T-helper 17 cell (primary cell): ENCODE results near the gene PTH2R. TPM values are rescaled to one million over a fixed set of nuclear protein-coding genes. Genes with fewer than 3 reads are reported as not detected.

ENCODE experiments used
- ATAC-seq: fragments of 150-1000 bp; cut with Tn5 transposase; 2 replicates; pipeline ENCODE4 v1.10.0; 2021; ENCODE audit warnings: mild to moderate bottlenecking, moderate library complexity
- DNase-seq, 3 donors: peaks; one replicate each; pipeline versions ENCODE4 v3.0.0 to v3.0.0-alpha.2; 2020 to 2021
- H3K9me3 ChIP-seq: one replicate; pipeline ENCODE4 v1.7.0; 2013; ENCODE audit warnings: low read length, mild to moderate bottlenecking; ENCODE audit not compliant: control insufficient read depth, poor library complexity, severe bottlenecking
- H3K27ac Mint-ChIP-seq: one replicate; pipeline ENCODE4 v1.8.0; 2022; ENCODE audit warnings: mild to moderate bottlenecking, moderate library complexity, mixed read lengths
- H3K27me3 Mint-ChIP-seq: one replicate; pipeline ENCODE4 v1.8.0; 2022; ENCODE audit warnings: mixed read lengths
- H3K36me3 Mint-ChIP-seq: one replicate; pipeline ENCODE4 v1.8.0; 2022; ENCODE audit warnings: low read depth, mixed read lengths
- H3K4me1 Mint-ChIP-seq: one replicate; pipeline ENCODE4 v1.8.0; 2022; ENCODE audit warnings: mild to moderate bottlenecking, mixed read lengths
- H3K4me3 Mint-ChIP-seq: one replicate; pipeline ENCODE4 v1.8.0; 2022; ENCODE audit warnings: mild to moderate bottlenecking, moderate library complexity, mixed read lengths
- total RNA-seq, 4 donors: library from RNA in 2 of 4; stranded (reverse) in 2 of 4; gene quantifications; one replicate each; pipeline ENCODE4 v1.2.3 and lab custom pipeline; 2022 to 2026

Gene PTH2R, protein sequence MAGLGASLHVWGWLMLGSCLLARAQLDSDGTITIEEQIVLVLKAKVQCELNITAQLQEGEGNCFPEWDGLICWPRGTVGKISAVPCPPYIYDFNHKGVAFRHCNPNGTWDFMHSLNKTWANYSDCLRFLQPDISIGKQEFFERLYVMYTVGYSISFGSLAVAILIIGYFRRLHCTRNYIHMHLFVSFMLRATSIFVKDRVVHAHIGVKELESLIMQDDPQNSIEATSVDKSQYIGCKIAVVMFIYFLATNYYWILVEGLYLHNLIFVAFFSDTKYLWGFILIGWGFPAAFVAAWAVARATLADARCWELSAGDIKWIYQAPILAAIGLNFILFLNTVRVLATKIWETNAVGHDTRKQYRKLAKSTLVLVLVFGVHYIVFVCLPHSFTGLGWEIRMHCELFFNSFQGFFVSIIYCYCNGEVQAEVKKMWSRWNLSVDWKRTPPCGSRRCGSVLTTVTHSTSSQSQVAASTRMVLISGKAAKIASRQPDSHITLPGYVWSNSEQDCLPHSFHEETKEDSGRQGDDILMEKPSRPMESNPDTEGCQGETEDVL
- total RNA-seq (under 1 TPM in 1 of 2 donors, not detected in 1; 0.27 TPM), total RNA-seq (lab: John Stamatoyannopoulos, UW) (0 to 0.38 reads per million in 2 donors)

DNA sequence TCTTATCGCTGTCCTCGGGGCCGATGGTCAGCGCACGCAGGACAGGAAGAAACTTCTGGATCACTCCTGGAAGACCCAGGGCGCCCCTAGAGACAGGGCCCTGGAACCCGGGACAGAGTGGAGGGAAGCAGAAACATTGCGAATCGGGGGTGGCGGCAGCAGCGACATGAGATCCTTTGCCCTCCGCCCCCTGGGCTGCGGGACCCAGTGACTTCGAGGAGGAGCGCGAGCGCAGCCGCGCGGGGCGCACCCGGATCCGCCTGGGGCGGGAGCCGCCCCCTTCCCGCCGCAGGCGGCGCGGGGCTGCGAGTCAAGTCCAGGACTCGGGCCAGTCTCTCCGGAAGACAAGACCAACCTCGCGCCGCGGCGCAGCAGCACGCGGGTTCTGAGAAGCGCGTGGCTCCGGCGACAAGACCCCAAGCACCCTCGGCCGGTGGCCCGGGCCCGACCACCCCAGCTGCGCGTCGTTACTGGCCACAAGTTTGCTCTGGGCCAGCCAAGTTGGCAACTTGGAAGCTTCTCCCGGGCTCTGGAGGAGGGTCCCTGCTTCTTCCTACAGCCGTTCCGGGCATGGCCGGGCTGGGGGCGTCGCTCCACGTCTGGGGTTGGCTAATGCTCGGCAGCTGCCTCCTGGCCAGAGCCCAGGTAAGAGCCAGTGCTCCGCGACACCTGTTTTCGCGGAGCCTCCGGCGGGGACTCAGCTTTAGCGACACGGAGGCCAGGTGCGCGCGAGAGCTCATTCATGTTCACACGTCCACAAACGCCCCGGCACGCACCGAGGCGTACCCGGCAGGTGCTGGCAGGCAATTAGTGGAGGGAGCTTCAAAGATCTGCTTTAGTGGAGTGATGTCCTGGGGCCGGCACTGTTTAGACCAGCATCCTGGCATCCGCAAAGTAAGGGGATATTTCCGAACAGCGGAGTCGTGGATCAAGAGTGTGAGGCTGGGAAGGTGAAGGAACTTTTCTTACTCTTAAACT is at the start of gene PTH2R:
Gene PTH2R (plus strand): TSS at position 319 of the 978 bp plus-strand sequence. CDS start 252 bp downstream, at position 571.
- DNase-seq (no peak), ATAC-seq (no peak)
- H3K9me3 ChIP-seq = no peaks in the 10 kb centered on the region
- Mint-ChIP-seq H3K4me3 (peak within 1 kb of the TSS; percentile 53), H3K27me3 (peaks cover 88% of the 10 kb centered on the region), H3K27ac (no peak within 1 kb of the TSS), H3K4me1 (peaks cover 7% of the 10 kb centered on the region), H3K36me3 (peaks cover 3% of the 10 kb centered on the region)

DNA sequence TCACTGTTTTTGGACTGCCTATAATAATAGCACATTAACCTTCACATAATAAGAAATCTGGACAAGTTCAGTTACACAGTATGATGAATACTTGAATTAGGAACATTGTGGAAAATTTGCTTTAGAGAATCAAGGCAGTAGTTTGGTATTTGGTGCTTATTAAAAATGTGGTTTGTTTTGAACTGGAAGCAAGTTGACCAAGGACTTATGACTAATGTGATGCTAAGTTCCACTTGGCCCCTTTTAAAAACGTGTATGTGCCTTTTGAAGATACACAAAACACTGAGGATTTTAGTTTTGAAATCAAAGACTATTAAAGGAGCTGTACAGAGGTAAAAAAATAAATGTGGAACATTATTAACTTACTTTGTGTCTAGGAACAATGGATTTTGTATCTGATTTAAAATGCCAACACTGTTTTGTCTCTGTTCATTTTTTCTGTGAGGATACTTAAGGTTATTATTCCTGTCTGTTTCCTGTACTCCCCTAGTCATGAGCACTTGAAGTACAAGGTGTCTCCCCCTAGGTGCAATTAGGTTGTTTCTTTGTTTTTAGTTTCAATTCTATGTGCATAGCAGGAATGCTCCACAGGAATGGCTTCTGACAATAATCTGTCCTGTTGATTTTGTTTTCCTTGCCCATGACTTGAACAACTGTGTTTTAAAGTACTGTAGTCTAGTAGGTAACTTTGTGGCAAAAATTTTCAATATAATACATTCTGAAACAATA is 49.6 kb upstream of the PTH2R start:
- H3K27me3 Mint-ChIP-seq = no peaks in the 10 kb centered on the region
- H3K4me1 Mint-ChIP-seq = no peaks in the 10 kb centered on the region
- ATAC-seq = no peak
- H3K27ac Mint-ChIP-seq = peak overlapping the region; percentile 6
- H3K9me3 ChIP-seq = no peaks in the 10 kb centered on the region
- H3K36me3 Mint-ChIP-seq = peaks cover 3% of the 10 kb centered on the region
- DNase-seq = no peak
- no peak overlapping the region for H3K4me3 Mint-ChIP-seq

- DNase-seq = no peak
- no peaks in the 10 kb centered on the region for H3K9me3 ChIP-seq
- Mint-ChIP-seq H3K27ac (peak overlapping the region; percentile 60), H3K4me1 (peaks cover 4% of the 10 kb centered on the region), H3K27me3 (no peaks in the 10 kb centered on the region), H3K36me3 (no peaks in the 10 kb centered on the region), H3K4me3 (peak overlapping the region; percentile 73)
- ATAC-seq = peak; percentile 43
These were observed 47.6 kb upstream of the PTH2R start for GRCh38 chr2:208358758-208359631.

DNA sequence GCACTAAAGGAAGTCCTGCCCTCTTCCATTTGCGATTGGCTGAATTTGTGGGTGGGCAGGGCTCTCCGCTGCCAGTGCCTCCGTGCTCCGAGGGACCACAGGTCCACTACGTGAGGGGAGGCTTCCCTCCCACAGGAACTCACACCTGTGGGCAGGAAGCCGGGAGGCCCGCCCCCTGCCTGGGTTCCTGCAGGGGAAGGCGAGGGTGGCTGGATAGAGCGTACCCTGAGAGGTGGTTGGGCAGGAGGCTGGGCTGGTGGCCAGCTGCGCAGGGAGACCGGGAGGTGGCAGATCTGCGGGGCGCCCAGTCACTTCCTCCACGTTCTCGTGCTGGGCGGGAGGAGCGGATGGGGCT is 47.0 kb upstream of the PTH2R start:
- Mint-ChIP-seq H3K36me3 (no peaks in the 10 kb centered on the region), H3K27ac (peak overlapping the region; percentile 60), H3K4me3 (peak overlapping the region; percentile 73), H3K27me3 (no peaks in the 10 kb centered on the region), H3K4me1 (peaks cover 4% of the 10 kb centered on the region)
- ATAC-seq (peak; percentile 80), DNase-seq (no peak)
- no peaks in the 10 kb centered on the region for H3K9me3 ChIP-seq

- peaks cover 4% of the 10 kb centered on the region for H3K4me1 Mint-ChIP-seq
- no peaks in the 10 kb centered on the region for H3K27me3 Mint-ChIP-seq
- H3K4me3 Mint-ChIP-seq = no peak overlapping the region
- no peaks in the 10 kb centered on the region for H3K9me3 ChIP-seq
- DNase-seq = no peak
- H3K27ac Mint-ChIP-seq = no peak overlapping the region
- no peak for ATAC-seq
- no peaks in the 10 kb centered on the region for H3K36me3 Mint-ChIP-seq
These were observed 46.1 kb upstream of the PTH2R start for GRCh38 chr2:208360259-208361076.

DNA sequence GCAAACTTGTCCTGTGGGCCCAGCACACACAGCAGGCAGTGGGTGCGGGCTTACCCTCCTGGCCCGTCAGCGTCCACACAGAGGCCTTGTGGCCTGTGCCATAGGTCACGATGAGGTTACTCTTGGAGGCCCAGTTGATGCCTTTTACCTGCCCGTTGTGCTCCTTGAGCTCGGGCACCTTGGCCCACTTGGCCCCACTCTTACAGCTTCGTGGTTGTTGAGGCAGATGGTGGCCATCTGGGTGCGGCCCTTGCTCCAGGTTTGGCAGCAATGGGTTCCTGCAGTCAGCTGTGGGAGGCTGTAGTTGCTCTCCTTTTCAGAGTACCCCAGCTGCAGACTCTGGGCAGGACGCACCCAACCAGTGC is 45.5 kb upstream of the PTH2R start:
- no peaks in the 10 kb centered on the region for H3K9me3 ChIP-seq
- H3K4me3 Mint-ChIP-seq = no peak overlapping the region
- no peak overlapping the region for H3K27ac Mint-ChIP-seq
- no peaks in the 10 kb centered on the region for H3K36me3 Mint-ChIP-seq
- ATAC-seq = no peak
- H3K27me3 Mint-ChIP-seq = no peaks in the 10 kb centered on the region
- H3K4me1 Mint-ChIP-seq = peaks cover 4% of the 10 kb centered on the region
- no peak for DNase-seq

GRCh38 chr2:208363485-208363884 is 43.1 kb upstream of the PTH2R start:
- Mint-ChIP-seq H3K27me3 (peaks cover 2% of the 10 kb centered on the region), H3K4me3 (no peak overlapping the region), H3K4me1 (peaks cover 4% of the 10 kb centered on the region), H3K27ac (no peak overlapping the region), H3K36me3 (no peaks in the 10 kb centered on the region)
- ATAC-seq (no peak), DNase-seq (no peak)
- H3K9me3 ChIP-seq = no peaks in the 10 kb centered on the region

- no peak overlapping the region for H3K27ac Mint-ChIP-seq
- no peaks in the 10 kb centered on the region for H3K9me3 ChIP-seq
- H3K27me3 Mint-ChIP-seq = peaks cover 10% of the 10 kb centered on the region
- H3K36me3 Mint-ChIP-seq = no peaks in the 10 kb centered on the region
- no peak for DNase-seq
- ATAC-seq = peak; percentile 28
- H3K4me3 Mint-ChIP-seq = no peak overlapping the region
- H3K4me1 Mint-ChIP-seq = peaks cover 4% of the 10 kb centered on the region
These were observed 40.1 kb upstream of the PTH2R start for GRCh38 chr2:208366215-208367127.

DNA sequence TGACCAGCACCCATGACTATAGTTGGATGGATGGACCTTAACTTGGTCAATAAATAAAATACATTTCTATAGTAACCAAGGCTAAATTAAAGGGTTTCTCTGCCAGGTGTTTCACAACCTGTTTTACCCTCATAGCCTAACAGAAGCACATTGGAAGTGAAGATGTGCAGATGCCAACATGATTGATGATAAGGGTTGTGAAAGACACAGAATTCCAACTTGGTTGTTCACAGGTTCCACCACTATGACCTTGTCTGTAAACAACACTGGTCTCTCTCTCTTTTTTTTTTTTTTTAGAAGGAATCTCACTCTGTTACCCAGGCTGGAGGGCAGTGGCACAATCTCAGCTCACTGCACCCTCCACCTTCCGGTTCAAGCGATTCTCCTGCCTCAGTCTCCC is 37.5 kb upstream of the PTH2R start:
- ATAC-seq = no peak
- no peaks in the 10 kb centered on the region for H3K4me1 Mint-ChIP-seq
- no peaks in the 10 kb centered on the region for H3K9me3 ChIP-seq
- H3K36me3 Mint-ChIP-seq = no peaks in the 10 kb centered on the region
- no peak for DNase-seq
- no peak overlapping the region for H3K27ac Mint-ChIP-seq
- no peak overlapping the region for H3K4me3 Mint-ChIP-seq
- H3K27me3 Mint-ChIP-seq = peaks cover 10% of the 10 kb centered on the region

- H3K27me3 Mint-ChIP-seq = peaks cover 21% of the 10 kb centered on the region
- H3K4me3 Mint-ChIP-seq = no peak overlapping the region
- no peaks in the 10 kb centered on the region for H3K4me1 Mint-ChIP-seq
- H3K9me3 ChIP-seq = no peaks in the 10 kb centered on the region
- ATAC-seq = no peak
- no peak for DNase-seq
- no peak overlapping the region for H3K27ac Mint-ChIP-seq
- H3K36me3 Mint-ChIP-seq = no peaks in the 10 kb centered on the region
These were observed 35.5 kb upstream of the PTH2R start for GRCh38 chr2:208370881-208371633.
